ENCODE measurements around the gene CADPS2.

Gene CADPS2

GRCh38 chr7:122710916-122711315 is 175.3 kb downstream of the CADPS2 start:
- no peak for TF ChIP-seq CTCF (conservative IDR thresholded peaks at IDR 0.05)
- H3K27ac ChIP-seq = no peak overlapping the region

DNA sequence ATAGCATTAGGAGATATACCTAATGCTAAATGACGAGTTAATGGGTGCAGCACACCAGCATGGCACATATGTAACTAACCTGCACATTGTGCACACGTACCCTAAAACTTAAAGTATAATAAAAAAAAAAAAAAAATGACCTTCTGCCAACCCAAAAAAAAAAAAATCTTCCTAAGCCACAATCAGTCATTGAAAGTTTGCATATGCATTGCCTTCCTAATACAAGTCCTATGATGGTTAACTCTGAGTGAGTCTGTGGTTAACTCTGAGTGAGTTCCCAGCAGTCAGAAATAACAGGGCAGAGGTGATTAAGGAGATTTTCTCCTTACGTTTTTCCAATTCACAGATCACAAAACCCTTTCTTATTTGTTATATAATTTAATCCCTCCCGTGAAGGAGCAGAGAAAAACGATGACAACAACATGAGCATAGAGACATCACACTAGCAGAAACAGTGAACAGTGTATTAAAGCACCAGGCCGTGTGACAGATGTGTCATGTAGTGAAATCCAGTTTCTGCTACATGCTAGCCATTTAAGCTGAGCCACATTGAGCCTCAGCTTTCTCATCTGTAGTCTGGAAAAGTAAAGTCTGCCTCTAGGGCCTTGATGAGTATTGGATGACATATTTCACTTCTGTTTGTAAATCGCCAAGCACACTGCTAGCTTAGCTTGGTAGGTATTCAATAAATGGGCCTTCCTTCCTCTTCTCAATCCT is 176.2 kb downstream of the CADPS2 start:
- no peak overlapping the region for H3K27ac ChIP-seq
- TF ChIP-seq CTCF (conservative IDR thresholded peaks at IDR 0.05) = no peak

DNA sequence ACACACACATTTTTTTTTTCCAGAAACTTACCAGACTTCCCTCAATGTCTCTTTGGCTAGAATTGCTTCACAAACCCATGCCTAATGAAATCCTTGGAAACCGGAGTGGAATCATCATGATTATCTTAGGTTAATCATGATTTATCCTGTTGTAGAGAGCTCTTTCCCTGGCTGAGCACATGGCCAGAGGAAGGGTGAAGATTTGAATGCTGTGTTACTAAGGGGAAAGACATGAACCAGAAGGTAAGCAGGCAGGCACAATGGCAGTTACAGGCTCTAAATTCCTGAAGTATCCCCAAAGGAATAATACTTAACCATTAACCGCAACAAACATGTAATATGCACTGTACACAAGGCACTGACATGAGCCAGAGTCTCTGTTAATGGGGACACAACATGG is 179.4 kb downstream of the CADPS2 start:
- H3K27ac ChIP-seq = no peak overlapping the region
- no peak for TF ChIP-seq CTCF (conservative IDR thresholded peaks at IDR 0.05)

- TF ChIP-seq CTCF (conservative IDR thresholded peaks at IDR 0.05) = no peak
- H3K27ac ChIP-seq = no peak within 1 kb of the TSS
These were observed 183.3 kb downstream of the CADPS2 start, which contains the start of gene RNF148 for GRCh38 chr7:122702872-122703510. RNF148 (minus strand) TSS chr7:122702922; CDS start chr7:122702750, 172 bp downstream.

- no peak within 1 kb of the TSS for H3K27ac ChIP-seq
- no peak for TF ChIP-seq CTCF (conservative IDR thresholded peaks at IDR 0.05)
These were observed 187.2 kb downstream of the CADPS2 start, which contains the start of gene RNF133 for GRCh38 chr7:122699017-122699416. RNF133 (minus strand) TSS chr7:122699117; CDS start chr7:122698918, 199 bp downstream.

DNA sequence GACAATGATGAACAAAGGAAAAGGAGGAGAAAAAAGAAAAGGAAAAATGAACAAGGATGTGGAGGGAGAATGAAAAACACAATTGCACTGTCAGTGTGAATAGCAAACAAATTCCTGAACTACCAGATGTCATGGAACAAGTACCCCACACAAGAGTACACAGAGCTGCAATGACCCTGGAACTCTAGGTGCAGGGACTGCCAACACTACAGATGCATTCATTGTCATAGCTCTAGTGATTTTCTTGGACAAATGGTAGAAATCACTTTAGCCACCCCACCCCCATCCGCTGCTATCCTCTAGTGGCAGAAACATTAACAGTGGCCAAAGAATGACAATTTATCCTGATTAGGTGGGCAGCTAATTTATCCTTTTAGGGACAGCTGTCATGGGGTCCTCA is 190.4 kb downstream of the CADPS2 start:
- TF ChIP-seq CTCF (conservative IDR thresholded peaks at IDR 0.05) = no peak
- H3K27ac ChIP-seq = no peak overlapping the region

- no peak overlapping the region for H3K27ac ChIP-seq
These were observed 191.6 kb downstream of the CADPS2 start for GRCh38 chr7:122694697-122695096.

More at GRCh38 chr7:122694697-122695096, 191.6 kb downstream of the CADPS2 start:
- no peak for TF ChIP-seq CTCF (conservative IDR thresholded peaks at IDR 0.05)
